NCI-H774 (cell line): Measurements from ENCODE around the gene MCC.
"Not testable (repeated sequence)": the region's sequence is repeated elsewhere in the genome, so short reads cannot be mapped to it uniquely, and the experiment has no call there.

Experiments used
- DNase-seq: peaks from one replicate; lab custom pipeline; 2025; lab: John Stamatoyannopoulos, UW

The MCC gene

DNA sequence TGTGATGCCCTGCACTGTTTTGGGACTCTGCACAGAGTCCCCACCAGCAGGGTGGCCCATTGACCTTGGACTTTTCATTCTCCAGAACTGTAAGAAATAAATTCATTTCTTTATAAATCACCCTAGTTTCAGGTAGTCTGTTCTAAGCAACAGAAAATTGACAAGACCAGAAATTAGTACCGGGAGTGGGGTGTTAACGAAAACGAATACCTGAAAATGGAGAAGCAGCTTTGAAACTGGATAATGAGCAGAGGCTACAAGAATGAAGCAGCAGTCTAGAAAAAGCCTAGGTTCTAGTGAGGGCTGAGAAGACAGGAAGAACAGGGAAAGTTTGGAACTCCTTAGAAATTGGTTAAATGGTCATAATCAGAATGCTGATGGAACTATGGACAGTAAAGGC, 2.1 kb upstream of the MCC start:
- DNase-seq: no peak

GRCh38 chr5:113489299-113489698, 1.0 kb upstream of the MCC start:
- no peak for DNase-seq

GRCh38 chr5:113488645-113489184, 462 bp upstream of the MCC start:
- no peak for DNase-seq

- DNase-seq: no peak
These were observed 855 bp downstream of the MCC start for GRCh38 chr5:113487416-113487780.

- no peak for DNase-seq
These were observed 8.0 kb downstream of the MCC start for GRCh38 chr5:113480243-113480642.

DNA sequence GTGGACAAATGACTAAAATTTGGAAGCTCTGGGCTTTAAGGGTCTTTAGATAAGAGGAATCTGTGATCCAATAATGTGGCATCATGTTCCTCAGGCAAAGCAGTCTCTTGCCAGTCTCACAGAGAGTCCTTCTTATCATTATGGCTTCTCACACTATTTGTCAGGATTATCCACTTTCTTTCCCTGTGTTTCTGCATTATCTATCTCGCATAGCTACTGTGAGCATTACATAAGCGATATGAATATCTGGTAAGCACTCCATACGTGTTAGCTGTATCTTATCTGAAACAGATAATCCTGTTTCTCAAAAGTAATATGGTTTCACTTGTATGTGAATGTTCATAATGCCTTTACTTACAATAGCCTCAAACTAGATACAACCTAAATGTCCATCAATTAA, 9.6 kb downstream of the MCC start:
- DNase-seq: no peak

DNA sequence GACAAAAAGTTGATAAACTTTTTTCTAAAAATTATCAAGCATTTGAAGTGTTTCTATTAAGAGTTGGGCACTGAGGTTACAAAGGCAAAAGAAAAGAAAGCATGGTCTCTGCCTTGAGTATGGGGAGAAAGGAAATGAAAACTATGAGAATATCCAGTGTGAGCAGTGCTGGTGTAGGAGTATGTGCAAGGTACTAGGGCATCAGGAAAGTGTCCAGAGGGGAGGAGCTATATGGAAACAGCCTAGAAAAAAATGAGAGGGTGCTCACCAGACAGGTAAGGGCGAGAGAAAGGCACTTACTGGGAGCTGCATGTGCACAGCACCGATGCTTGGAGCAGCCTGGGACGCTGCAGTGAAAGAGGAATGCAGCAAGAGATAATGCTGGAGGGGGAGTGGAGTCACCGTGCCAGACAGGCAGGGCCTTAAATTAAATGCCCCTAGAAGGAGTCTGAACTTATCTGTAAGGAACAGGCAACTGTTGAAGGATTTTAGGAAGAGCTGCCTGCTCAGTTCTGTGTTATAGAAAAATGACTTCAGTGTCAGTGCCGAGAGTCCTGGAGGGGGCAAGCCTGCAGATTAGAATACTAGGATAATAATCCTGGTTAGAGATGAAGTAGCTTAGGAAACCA, 14.0 kb downstream of the MCC start:
- DNase-seq: no peak

GRCh38 chr5:113463032-113463431, 25.2 kb downstream of the MCC start:
- no peak for DNase-seq

- DNase-seq: not testable (repeated sequence)
These were observed 31.1 kb downstream of the MCC start for GRCh38 chr5:113457106-113457505.

DNA sequence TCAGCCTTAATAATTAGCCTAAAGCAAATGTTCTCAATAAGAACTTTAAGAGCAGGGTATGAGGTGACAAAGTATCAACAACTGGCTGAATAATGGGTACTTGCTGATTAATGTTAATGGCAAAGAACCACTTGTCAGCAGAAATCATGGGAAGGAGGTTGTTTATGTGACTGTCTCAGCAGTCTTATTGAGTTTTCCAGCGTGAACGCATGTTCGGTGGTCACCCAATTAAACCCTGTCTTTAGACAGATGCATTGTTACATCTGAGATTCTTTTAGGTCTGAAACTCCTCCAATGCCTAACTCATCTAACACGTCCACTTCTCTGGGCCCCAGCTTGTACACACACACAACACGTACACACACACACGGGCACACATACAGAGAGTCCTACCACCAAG, 35.3 kb downstream of the MCC start:
- DNase-seq: no peak

DNA sequence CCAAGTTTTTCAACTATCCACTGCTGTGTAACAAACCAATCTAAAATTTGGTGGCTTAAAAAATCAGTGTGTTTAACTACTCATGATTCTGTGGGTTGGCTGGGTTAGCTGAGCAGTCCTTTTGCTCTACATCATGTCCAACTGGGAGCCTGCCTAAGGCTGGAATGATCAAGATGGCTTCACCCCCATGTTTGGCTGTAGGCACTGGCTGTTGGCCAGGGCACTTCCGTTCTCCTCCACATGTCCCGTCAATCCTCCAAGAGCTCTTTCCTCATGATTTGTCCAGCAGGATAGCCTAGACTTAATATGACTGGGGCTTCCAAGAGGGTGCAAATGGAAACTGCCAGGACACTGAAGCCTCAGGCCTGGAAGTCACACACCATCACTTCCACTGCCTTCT, 36.5 kb downstream of the MCC start:
- DNase-seq: no peak

GRCh38 chr5:113450929-113451328, 37.3 kb downstream of the MCC start:
- DNase-seq: no peak

DNA sequence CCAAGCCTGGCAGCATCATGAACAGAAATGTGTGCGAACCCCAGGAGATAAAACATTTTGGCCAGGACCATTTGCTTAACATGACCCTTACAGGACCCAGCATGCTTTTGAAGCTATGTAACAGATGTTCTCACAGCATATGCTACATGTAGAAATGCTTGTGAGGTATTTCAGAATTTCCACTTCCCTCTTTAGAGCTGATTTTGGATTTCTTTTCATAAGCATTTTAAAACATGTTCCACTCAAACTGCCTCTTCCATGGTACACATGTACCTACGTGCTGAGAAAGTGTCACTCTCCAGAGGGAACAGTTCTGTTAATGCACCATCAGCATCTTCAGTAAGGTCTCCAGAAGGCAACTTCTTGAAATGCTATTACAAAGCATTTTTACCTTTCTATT, 37.8 kb downstream of the MCC start:
- DNase-seq: no peak

DNA sequence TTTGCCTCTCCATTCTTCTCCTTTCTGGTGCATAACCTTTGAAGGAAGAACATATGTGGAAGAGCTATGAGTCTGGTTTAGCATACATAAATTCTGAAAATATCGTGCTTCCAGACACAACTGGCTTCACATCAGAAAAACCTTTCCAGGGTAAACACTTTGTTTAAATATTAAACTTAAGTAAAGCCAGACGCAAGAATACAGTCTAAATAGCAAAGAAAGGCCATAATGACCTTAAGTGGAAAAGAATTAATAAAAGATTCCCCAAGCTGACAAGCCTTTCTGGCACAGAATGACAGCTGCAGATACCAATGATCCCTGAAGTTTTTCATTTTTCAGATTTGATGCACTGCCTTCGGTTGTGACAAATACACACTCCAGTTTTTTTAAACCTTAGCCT, 40.0 kb downstream of the MCC start:
- DNase-seq: no peak

- DNase-seq: no peak
These were observed 40.7 kb downstream of the MCC start for GRCh38 chr5:113447498-113448050.

- no peak for DNase-seq
These were observed 41.8 kb downstream of the MCC start for GRCh38 chr5:113446358-113446927.

- no peak for DNase-seq
These were observed 51.1 kb downstream of the MCC start for GRCh38 chr5:113437111-113437510.

GRCh38 chr5:113435575-113435974, 52.7 kb downstream of the MCC start:
- no peak for DNase-seq

DNA sequence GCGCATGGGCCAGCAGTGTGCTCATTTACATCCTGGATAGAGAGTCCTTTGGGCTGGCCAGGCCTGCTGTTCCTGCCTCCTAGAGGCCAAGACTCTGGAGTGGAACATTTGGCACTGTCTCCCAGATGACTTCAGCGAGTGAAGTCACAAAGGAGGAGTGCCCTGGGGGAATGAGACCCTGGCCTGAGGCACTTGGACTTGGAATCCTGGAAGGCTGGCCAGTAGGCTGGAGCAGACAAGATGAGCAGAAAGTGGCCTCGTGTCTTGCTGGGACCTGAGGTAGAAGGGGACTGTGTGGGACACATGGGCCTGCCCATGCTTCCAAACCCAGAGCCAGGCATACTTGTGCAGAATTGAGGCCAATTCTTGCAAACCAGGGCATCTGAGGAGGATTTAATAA, 53.4 kb downstream of the MCC start, which contains the start of gene TSSK1B:
TSS of gene TSSK1B (minus strand) at position 101 of the 400 bp plus-strand sequence. CDS start 150 bp downstream, outside the sequence.
- DNase-seq: no peak

- DNase-seq: no peak
These were observed 54.2 kb downstream of the MCC start for GRCh38 chr5:113433862-113434612.

- DNase-seq: no peak
These were observed 55.2 kb downstream of the MCC start for GRCh38 chr5:113433071-113433470.

- no peak for DNase-seq
These were observed 60.2 kb downstream of the MCC start for GRCh38 chr5:113427871-113428574.
